PC-3 (cell line): ENCODE results near the gene PBOV1.

Source experiments
- CTCF ChIP-seq: fragments of 300-600 bp; sonication (generic); conservative IDR thresholded peaks from 2 replicates; pipeline ENCODE4 v1.5.1; 2017; ENCODE audit warnings: antibody characterized with exemption, low read depth, mild to moderate bottlenecking, low read length
- EZH2 ChIP-seq: fragments of 300-600 bp; sonication (generic); IDR thresholded peaks from one replicate; pipeline ENCODE4 v1.6.1; 2017; ENCODE audit warnings: antibody characterized with exemption, mild to moderate bottlenecking, low read length; ENCODE audit not compliant: unreplicated experiment

GRCh38 chr6:138218449-138218848, at the start of gene PBOV1:
- no peak for TF ChIP-seq CTCF
- no peak for TF ChIP-seq EZH2
